GM20431 (cell line): ENCODE data around the gene SPG21.

Source experiments
- in situ Hi-C: fragments of 300-500 bp; cut with MseI, MboI; formaldehyde crosslinking; loops from one replicate; pipeline ENCODE4 v1.15.0; 2020; ENCODE audit warnings: low sequenced_read_pairs; ENCODE audit not compliant: unreplicated experiment

Gene SPG21

GRCh38 chr15:64948916-64949315 lies 40.8 kb downstream of the SPG21 start:
- in situ Hi-C loops: no loop called here

DNA sequence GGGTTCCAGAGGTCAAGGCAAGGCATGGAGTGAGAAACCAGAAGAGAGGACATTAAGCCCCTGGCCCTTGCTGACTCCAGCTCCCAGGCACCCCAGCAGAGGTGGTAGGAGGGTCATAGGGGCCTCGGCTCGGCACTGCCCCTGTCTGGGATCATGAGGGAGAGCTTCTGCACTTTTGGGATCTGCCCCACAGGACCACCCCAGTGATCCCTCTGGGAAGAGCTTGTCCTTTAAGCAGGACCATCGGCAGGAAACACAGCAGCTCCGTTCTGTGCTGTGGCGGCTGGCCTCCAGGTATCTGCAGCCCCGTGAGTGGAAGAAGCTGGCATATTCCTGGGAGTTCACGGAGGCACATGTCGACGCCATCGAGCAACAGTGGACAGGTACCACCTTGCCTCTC lies 42.5 kb downstream of the SPG21 start:
- in situ Hi-C loops: no loop called here

- in situ Hi-C loops: no loop called here
Measured at GRCh38 chr15:64944961-64945360, 44.8 kb downstream of the SPG21 start.

DNA sequence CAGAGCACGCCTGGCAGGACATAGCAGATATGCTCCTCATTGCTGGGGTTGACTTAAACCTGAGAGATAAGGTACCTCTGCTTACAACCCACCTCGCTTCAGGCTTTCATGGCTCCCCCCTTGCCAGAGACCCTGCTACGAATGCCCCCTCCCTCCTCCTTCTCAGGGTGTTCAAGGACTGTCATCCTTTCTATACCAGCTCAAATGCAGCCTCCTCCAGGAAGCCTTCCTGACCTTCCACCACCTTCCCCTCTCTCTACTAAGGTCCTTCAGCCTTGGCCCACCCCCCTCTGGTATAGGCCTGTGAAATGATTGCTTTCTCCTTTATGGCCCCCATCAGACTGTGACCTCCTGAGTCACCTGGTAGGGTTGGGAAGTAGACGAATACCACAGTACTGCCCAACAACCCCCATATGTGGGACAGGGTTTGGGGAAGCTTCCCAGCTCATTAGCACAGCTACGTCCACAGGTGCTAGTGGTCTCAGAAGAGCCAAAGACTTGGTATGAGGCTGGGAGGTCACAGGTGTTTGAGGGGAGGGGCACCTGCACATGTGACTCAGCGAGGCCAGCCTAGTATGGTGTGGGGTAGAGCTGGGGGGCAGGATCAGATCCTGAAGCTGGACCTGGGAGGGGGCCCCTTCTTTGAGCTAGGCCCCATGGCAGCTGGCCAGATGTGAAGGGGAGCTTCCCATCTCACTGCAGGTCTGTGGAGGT lies 46.0 kb downstream of the SPG21 start:
- in situ Hi-C loops: no loop called here

GRCh38 chr15:64942356-64942755 lies 47.4 kb downstream of the SPG21 start:
- in situ Hi-C loops: no loop called here

DNA sequence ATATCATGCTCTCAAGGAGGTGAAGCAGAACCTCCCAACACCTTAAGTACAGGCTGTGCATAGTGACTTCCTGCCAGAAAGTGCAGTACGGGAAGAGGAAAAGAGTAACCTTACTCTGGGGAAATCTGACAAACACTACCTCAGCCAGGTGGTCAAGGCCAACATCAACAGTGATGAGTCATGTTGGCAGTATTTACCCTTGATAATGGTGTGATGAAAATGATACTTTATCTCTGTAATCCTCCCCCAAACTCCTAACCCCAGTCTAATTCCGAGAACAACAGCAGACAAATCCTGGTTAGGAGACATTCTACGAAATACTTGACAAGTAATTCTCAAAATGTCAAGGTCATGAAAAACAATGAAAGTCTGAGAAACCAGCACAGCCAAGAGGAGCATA lies 51.5 kb downstream of the SPG21 start:
- in situ Hi-C loops: no loop called here

DNA sequence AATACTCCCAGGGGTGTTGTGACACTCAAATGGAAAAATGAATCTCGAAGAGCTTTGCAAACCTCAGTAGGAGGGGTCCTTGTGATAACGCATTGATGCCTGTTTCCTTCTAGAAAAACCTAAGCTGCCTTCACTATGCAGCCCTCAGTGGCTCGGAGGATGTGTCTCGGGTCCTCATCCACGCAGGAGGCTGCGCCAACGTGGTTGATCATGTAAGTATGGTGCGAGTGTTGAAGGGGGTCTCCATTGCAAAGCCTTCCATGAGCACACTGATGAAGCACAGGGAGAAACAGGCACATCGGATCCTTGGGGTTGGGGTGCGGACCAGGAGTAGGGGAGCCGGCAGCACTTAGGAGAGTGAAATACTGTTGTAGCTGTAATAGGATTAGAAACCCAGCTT lies 55.7 kb downstream of the SPG21 start:
- in situ Hi-C loops: no loop called here

DNA sequence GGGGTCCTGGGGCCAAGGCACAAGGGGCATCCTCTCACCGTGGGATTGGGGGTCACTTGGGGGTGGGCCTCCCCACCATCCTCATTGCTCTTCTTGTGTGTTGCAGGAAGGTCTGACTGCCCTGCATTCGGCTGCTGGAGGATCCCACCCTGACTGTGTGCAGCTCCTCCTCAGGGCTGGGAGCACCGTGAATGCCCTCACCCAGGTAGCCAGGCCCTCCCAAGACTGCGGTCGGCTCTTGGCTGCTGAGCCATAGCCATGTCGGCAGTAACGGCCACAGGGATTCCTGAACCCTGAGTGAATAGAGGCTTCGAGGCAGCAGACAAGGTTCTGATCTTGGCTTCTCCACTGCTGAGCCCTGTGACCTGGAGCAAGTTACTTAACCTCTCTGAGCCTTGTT lies 58.3 kb downstream of the SPG21 start:
- in situ Hi-C loops: no loop called here

- in situ Hi-C loops: no loop called here
Measured at GRCh38 chr15:64930778-64931371, 58.8 kb downstream of the SPG21 start.

DNA sequence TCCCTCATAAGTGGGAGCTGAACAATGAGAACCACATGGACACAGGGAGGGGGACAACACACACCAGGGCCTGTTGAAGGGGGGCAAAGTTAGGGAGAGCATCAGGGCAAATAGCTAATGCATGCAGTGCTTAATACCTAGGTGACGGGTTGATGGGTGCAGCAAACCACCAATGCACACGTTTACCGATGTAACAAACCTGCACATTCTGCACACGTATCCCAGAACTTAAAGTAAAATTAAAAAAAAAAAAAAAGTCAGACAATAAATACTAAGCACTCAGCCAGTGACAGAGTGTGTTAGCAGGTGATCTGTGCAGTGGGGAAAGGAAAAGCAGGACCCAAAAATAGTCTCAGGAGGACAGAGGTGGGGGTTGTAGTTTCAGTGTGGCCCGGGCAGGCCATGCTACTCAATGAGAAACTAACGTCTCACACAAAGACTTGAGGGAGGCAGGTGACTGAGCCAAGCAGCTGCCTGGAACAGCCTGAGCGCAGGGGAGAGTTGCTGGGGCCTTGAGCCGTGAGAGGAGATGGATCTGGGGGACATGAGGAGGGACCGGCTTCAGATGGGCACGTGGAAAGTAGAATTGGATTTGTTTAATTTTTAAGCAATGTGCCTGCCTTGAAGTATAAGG lies 59.6 kb downstream of the SPG21 start:
- in situ Hi-C loops: no loop called here

- in situ Hi-C loops: no loop called here
Measured at GRCh38 chr15:64928626-64929220, 61.0 kb downstream of the SPG21 start.

DNA sequence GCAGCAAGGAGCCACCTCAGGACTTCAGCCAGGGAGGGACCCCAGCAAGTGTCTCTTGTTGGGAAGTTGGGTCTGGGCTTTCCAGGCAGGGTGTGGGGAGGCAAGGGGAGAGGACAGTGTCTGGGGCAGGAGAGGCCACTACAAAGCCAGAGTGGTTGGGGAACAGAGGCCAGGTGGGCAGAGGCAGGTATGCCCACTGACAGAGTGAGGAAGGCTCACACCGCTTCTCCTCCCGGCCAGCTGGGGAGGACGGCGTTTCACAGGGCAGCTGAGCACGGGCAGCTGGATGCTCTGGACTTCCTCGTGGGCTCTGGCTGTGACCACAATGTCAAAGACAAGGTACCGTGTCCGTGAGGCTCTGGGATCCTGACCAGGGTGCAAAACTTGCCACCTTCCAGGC lies 63.1 kb downstream of the SPG21 start:
- in situ Hi-C loops: no loop called here

GRCh38 chr15:64925335-64926330 lies 64.1 kb downstream of the SPG21 start:
- in situ Hi-C loops: no loop called here

- in situ Hi-C loops: no loop called here
Measured at GRCh38 chr15:64923546-64923945, 66.2 kb downstream of the SPG21 start.

DNA sequence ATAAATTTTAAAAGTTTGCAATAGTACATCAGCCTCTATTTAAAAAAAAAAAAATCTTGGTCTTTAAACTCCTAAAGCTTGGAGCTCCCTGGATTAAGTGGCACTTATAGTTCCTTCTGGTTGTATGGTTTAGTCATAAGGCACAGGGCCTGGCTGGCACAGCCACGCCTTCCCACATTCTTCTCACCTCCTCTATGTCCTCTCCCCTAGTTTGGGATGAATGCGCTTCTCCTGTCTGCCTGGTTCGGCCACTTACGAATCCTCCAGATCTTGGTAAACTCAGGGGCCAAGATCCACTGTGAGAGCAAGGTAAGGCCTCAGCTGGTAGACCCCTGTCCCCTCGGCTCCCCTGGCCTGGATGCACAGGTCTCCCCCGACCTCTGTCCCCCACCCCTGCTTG lies 68.0 kb downstream of the SPG21 start:
- in situ Hi-C loops: no loop called here

GRCh38 chr15:64919721-64920120 lies 70.0 kb downstream of the SPG21 start:
- in situ Hi-C loops: no loop called here

DNA sequence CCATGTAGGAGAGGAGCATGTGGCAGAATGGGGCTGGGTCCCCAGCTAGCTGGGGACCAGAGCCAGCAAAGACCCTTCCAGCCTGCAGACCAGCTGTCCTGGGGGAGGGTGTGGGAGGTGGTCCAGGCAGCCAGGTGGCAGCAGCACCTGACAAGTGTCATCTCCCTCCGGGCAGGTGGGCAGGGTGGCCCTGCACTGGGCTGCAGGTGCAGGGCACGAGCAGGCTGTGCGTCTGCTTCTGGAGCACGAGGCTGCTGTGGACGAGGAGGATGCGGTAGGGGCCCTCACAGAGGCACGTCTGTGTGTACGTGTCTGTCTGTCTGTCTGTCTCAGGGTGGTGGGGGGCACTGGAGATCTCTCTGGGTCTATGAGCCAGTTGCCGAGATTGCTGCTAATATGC lies 72.5 kb downstream of the SPG21 start:
- in situ Hi-C loops: no loop called here

GRCh38 chr15:64916365-64916764 lies 73.3 kb downstream of the SPG21 start:
- in situ Hi-C loops: no loop called here

DNA sequence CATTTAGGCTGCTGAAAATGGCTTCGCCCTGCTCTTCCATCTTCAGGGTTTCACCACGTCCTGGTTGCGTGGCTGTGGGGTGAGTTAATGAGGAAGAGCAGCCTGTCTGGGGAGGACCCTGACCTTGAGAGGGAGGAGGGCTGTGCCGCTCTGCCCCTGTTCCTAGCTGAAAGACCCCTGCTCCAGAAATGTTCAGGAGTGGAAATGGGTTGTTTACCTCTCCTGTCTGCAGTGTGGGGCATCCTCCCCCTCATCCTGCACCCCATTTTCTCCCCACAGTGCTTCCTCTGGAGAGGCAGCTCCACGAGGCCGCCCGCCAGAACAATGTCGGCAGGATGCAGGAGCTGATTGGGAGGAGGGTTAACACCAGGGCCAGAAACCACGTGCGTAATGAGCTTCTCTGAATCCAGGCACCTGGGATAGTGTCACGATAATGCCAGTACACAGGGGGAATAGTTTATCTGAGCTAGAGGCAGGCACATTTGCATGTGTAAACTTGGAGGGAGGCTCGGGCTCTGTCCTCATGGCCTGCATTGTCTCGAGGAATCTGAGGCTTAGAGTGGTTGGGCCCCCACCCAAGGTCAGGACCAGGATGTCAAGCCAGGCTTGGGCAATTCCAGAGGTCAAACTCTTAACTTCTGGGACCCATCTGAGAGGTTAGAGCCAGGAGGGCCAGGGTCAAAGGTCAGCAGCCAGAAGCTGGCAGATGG lies 74.0 kb downstream of the SPG21 start:
- in situ Hi-C loops: no loop called here
